Stimulated activated CD4-positive, alpha-beta T cell treated with anti-CD3 and anti-CD28 coated beads, Interleukin-4, amount 100 ng/mL, for 48 hours (primary cell): ENCODE measurements around the gene C19orf44.
A peak's percentile ranks its signal among the peaks of the same experiment; 100 is the strongest.
"Not testable (repeated sequence)": the region's sequence is repeated elsewhere in the genome, so short reads cannot be mapped to it uniquely, and the experiment has no call there.

Source experiments
- DNase-seq, 2 donors: peaks; one replicate each; pipeline ENCODE4 v3.0.0-alpha.2; 2020; ENCODE audit warnings: low read depth in 2 of 2

C19orf44 gene

GRCh38 chr19:16535381-16535780 lies 39.2 kb downstream of the C19orf44 start:
- no peak for DNase-seq

- no peak for DNase-seq
Measured at GRCh38 chr19:16536130-16536529, 39.9 kb downstream of the C19orf44 start.

- no peak for DNase-seq
Measured at GRCh38 chr19:16537111-16537510, 40.9 kb downstream of the C19orf44 start.

- no peak for DNase-seq
Measured at GRCh38 chr19:16540948-16541347, 44.8 kb downstream of the C19orf44 start.

GRCh38 chr19:16541526-16542044 lies 45.4 kb downstream of the C19orf44 start:
- DNase-seq, result peak in 1 of 2 donors; percentile 17

- peak; percentile 89 to 92 for DNase-seq
Measured at GRCh38 chr19:16542045-16542909, 46.1 kb downstream of the C19orf44 start, which contains the start of gene CHERP. Gene CHERP (minus strand): TSS chr19:16542437. CDS start chr19:16542378, 59 bp downstream.

- DNase-seq, result no peak
Measured at GRCh38 chr19:16542910-16543472, 46.8 kb downstream of the C19orf44 start.

- DNase-seq, result not testable (repeated sequence)
Measured at GRCh38 chr19:16543734-16544133, 47.5 kb downstream of the C19orf44 start.

GRCh38 chr19:16544473-16545231 lies 48.5 kb downstream of the C19orf44 start:
- no peak for DNase-seq

GRCh38 chr19:16548956-16549355 lies 52.8 kb downstream of the C19orf44 start:
- DNase-seq, result no peak

- DNase-seq, result not testable (repeated sequence)
Measured at GRCh38 chr19:16551902-16552301, 55.7 kb downstream of the C19orf44 start.

- no peak for DNase-seq
Measured at GRCh38 chr19:16554776-16555175, 58.6 kb downstream of the C19orf44 start.

GRCh38 chr19:16559780-16560276 lies 63.6 kb downstream of the C19orf44 start:
- DNase-seq, result no peak

- DNase-seq, result no peak
Measured at GRCh38 chr19:16561382-16561781, 65.2 kb downstream of the C19orf44 start.

GRCh38 chr19:16562608-16563025 lies 66.4 kb downstream of the C19orf44 start:
- DNase-seq, result no peak

- no peak for DNase-seq
Measured at GRCh38 chr19:16564842-16565241, 68.6 kb downstream of the C19orf44 start.

- peak; percentile 47 for DNase-seq
Measured at GRCh38 chr19:16566161-16566560, 70.0 kb downstream of the C19orf44 start.

- no peak for DNase-seq
Measured at GRCh38 chr19:16566702-16567101, 70.5 kb downstream of the C19orf44 start.

GRCh38 chr19:16569609-16570320 lies 73.6 kb downstream of the C19orf44 start:
- DNase-seq, result no peak
